HepG2 (cell line): ENCODE data around the gene MTF1. TPM values are rescaled to one million over a fixed set of nuclear protein-coding genes. Genes with fewer than 3 reads are reported as not detected.
A peak's percentile ranks its signal among the peaks of the same experiment; 100 is the strongest.

Experiments used
- ATAC-seq: fragments of 200-7000 bp; cut with Tn5 transposase; 3 replicates; pipeline ENCODE4 v1.9.1; 2020; ENCODE audit warnings: mild to moderate bottlenecking, moderate library complexity
- BruUV-seq: library from RNA; stranded (reverse); fragments of 400-500 nt; replicated peaks from 2 replicates; lab custom pipeline; 2021; lab: Mats Ljungman, UMichigan
- CTCF ChIA-PET: fragments of 300-600 bp; formaldehyde crosslinking; extraction: SDS; loops from one replicate; lab custom pipeline; 2021; ENCODE audit warnings: low total read pairs, inconsistent platforms, low intra/inter-chr PET ratio; lab: Yijun Ruan, JAX
- POLR2A ChIA-PET: fragments of 350-600 bp; sonication (Branson Sonifier 250); formaldehyde crosslinking; loops from one replicate; lab custom pipeline; 2020; ENCODE audit warnings: antibody characterized with exemption, inconsistent platforms; lab: Yijun Ruan, JAX
- DNase-seq: peaks from one replicate; pipeline ENCODE4 v3.0.0-alpha.2; 2015; ENCODE audit warnings: low spot score
- FAIRE-seq: peaks from 3 replicates; lab custom pipeline; 2011; peaks lifted over from hg19 to GRCh38; lab: Jason Lieb, UNC
- H2AFZ ChIP-seq: one replicate; pipeline ENCODE4 v1.6.1; 2011; ENCODE audit warnings: low read length, inconsistent platforms
- H3K27ac ChIP-seq: fragments of 300-600 bp; 3 replicates; pipeline ENCODE4 v1.8.0; 2011; ENCODE audit warnings: mixed run types, mild to moderate bottlenecking, mixed read lengths, low read length, inconsistent platforms; ENCODE audit not compliant: insufficient read depth; ENCODE audit errors: extremely low read length
- H3K27me3 ChIP-seq, 2 experiments: fragments of 200-600 bp in 1 of 2; 2 replicates in 1 of 2; 3 replicates in 1 of 2; pipeline versions ENCODE4 v1.6.0 to v1.8.0; 2011; ENCODE audit warnings: low read length in 2 of 2, mild to moderate bottlenecking in 2 of 2, moderate library complexity in 2 of 2, inconsistent platforms in 1 of 2; ENCODE audit not compliant: insufficient read depth in 2 of 2, control insufficient read depth in 1 of 2
- H3K36me3 ChIP-seq, 2 experiments: fragments of 200-600 bp in 1 of 2; replicated peaks in 1 of 2; 2 replicates in 1 of 2; 3 replicates in 1 of 2; pipeline versions ENCODE4 v1.5.1 to v1.8.0; 2011; ENCODE audit warnings: low read length in 2 of 2, inconsistent platforms in 1 of 2; ENCODE audit not compliant: insufficient read depth in 2 of 2, control insufficient read depth in 1 of 2
- H3K4me1 ChIP-seq: 2 replicates; pipeline ENCODE4 v1.5.1; 2012; ENCODE audit warnings: low read length, inconsistent platforms; ENCODE audit not compliant: insufficient read depth
- H3K4me2 ChIP-seq: 2 replicates; pipeline ENCODE4 v1.6.0; 2011; ENCODE audit warnings: low read depth, low read length, inconsistent platforms
- H3K4me3 ChIP-seq, 3 experiments: fragments of 200-600 bp in 1 of 3; sonication (generic), shearing (Covaris generic) in 1 of 3; replicated peaks in 1 of 3; 2 replicates each; pipeline ENCODE4 v1.5.1; 2011 to 2016; ENCODE audit warnings: low read length in 3 of 3, inconsistent platforms in 2 of 3, low read depth in 2 of 3, mild to moderate bottlenecking in 2 of 3, control low read depth in 1 of 3, mixed read lengths in 1 of 3; ENCODE audit not compliant: insufficient read depth in 1 of 3
- H3K79me2 ChIP-seq: one replicate; pipeline ENCODE4 v1.6.1; 2011; ENCODE audit warnings: low read length, inconsistent platforms; ENCODE audit not compliant: insufficient read depth
- H3K9ac ChIP-seq: 2 replicates; pipeline ENCODE4 v1.6.0; 2011; ENCODE audit warnings: mild to moderate bottlenecking, low read depth, low read length, inconsistent platforms; ENCODE audit not compliant: insufficient read depth
- H3K9me3 ChIP-seq: 2 replicates; pipeline ENCODE4 v1.5.1; 2012; ENCODE audit warnings: mild to moderate bottlenecking, low read length
- H4K20me1 ChIP-seq: 2 replicates; pipeline ENCODE4 v1.6.0; 2011; ENCODE audit warnings: inconsistent platforms, mild to moderate bottlenecking, low read length, moderate library complexity; ENCODE audit not compliant: insufficient read depth
- ARID3A ChIP-seq: IDR thresholded peaks from 2 replicates; pipeline ENCODE4 v1.6.1; 2012; ENCODE audit warnings: low read depth, low read length, improper control_type of control experiment
- CERS6 ChIP-seq: sonication (generic); formaldehyde crosslinking; IDR thresholded peaks from 2 replicates; pipeline ENCODE4 v1.5.0; 2020; ENCODE audit warnings: missing genetic modification reagents
- ETV5 ChIP-seq: IDR thresholded peaks from 2 replicates; pipeline ENCODE4 v1.6.1; 2018; ENCODE audit warnings: missing biosample characterization, missing genetic modification reagents, inconsistent platforms, borderline replicate concordance
- REST ChIP-seq, 2 experiments: IDR thresholded peaks; 2 replicates each; pipeline ENCODE4 v1.6.1; 2011 to 2012; ENCODE audit warnings: low read length in 2 of 2, borderline replicate concordance in 1 of 2, low read depth in 1 of 2, mild to moderate bottlenecking in 1 of 2, moderate library complexity in 1 of 2
- SSRP1 ChIP-seq: IDR thresholded peaks from 2 replicates; pipeline ENCODE4 v1.6.1; 2016; ENCODE audit warnings: control low read depth
- THAP8 ChIP-seq: sonication (generic); formaldehyde crosslinking; IDR thresholded peaks from 2 replicates; pipeline ENCODE4 v1.5.1; 2020; ENCODE audit warnings: missing genetic modification reagents, mild to moderate bottlenecking, borderline replicate concordance
- USF2 ChIP-seq, 2 experiments: sonication (generic) in 1 of 2; formaldehyde crosslinking in 1 of 2; IDR thresholded peaks; 2 replicates each; pipeline versions ENCODE4 v1.5.1 to v1.6.1; 2011 to 2020; ENCODE audit warnings: borderline replicate concordance in 1 of 2, low read depth in 1 of 2, low read length in 1 of 2, mild to moderate bottlenecking in 1 of 2, missing genetic modification reagents in 1 of 2, moderate library complexity in 1 of 2
- ZC3H13 ChIP-seq: sonication (generic); formaldehyde crosslinking; IDR thresholded peaks from 2 replicates; pipeline ENCODE4 v1.8.1; 2023; ENCODE audit warnings: mild to moderate bottlenecking, missing genetic modification reagents, moderate library complexity
- ZNF326 ChIP-seq: sonication (generic); formaldehyde crosslinking; IDR thresholded peaks from 2 replicates; pipeline ENCODE4 v1.4.0; 2020; ENCODE audit warnings: missing genetic modification reagents, borderline replicate concordance
- WGBS: methylation state at CpG from one replicate; pipeline ENCODE4 v1.1.6; 2017; ENCODE audit warnings: low lambda C conversion rate; 5-methylcytosine and 5-hydroxymethylcytosine counted together
- in situ Hi-C: cut with HindIII; loops from 2 replicates; pipeline ENCODE4 v1.10.0; 2017; ENCODE audit warnings: low pct_unique_long_range_greater_than_20kb; ENCODE audit not compliant: extremely low pct_ligation_motif_present
- intact Hi-C: fragments of 100-400 bp; cut with micrococcal nuclease; formaldehyde crosslinking; loops from one replicate; pipeline ENCODE4 v1.10.0; 2022; ENCODE audit not compliant: unreplicated experiment
- polyA plus RNA-seq, 8 experiments: library from polyadenylated mRNA; depleted of rRNA in 3 of 8; stranded (reverse) in 7 of 8; unstranded in 1 of 8; fragments of >200 nt; fragmentation: Illumina TruSeq in 4 of 8; extraction: Trizol in 4 of 8; gene quantifications; 2 replicates each; pipeline versions ENCODE4 v1.2.1 to v1.2.3, GENCODE V29; 2011 to 2016; ENCODE audit warnings: low read depth in 4 of 8, missing spikeins in 1 of 8, mixed read lengths in 1 of 8; ENCODE audit not compliant: insufficient read depth in 1 of 8
- total RNA-seq, 5 experiments: library from RNA; depleted of rRNA; stranded (reverse); fragments of >200 nt; fragmentation: Illumina TruSeq; extraction: Trizol; gene quantifications; 2 replicates each; pipeline ENCODE4 v1.2.3, GENCODE V29; 2016; ENCODE audit warnings: low read depth in 1 of 5

The MTF1 gene
- total and polyA plus RNA-seq, 2 of the 13 experiments (the other 11 are each of a cell fraction or from before 2014, with no cell fraction given): 2.4 to 3.3 TPM

- in situ Hi-C loops: no loop called here
- Histone ChIP-seq H3K27ac (no peak overlapping the region), H3K4me1 (peaks cover 6% of the 10 kb centered on the region; the same call in 1 of the 2 replicates), H4K20me1 (no peaks in the 10 kb centered on the region), H3K9ac (no peak overlapping the region), H2AFZ (no peak overlapping the region), H3K9me3 (no peaks in the 10 kb centered on the region), H3K4me3 (no peak overlapping the region), H3K4me2 (no peak overlapping the region), H3K27me3 (peaks cover 0 to 38% of the 10 kb centered on the region in 2 experiments; a peak in 4 of 5 replicates), H3K36me3 (no peaks in the 10 kb centered on the region), H3K79me2 (no peaks in the 10 kb centered on the region)
- intact Hi-C loops: no loop called here
- ChIA-PET POLR2A (no interaction called here), CTCF (no interaction called here)
- WGBS: 5% methylated on average over 2 of the region's 2 CpGs
- no peak for ATAC-seq
- TF ChIP-seq CERS6 (no peak), ZNF326 (CRISPR knock-in tag) (no peak), REST (IDR thresholded peaks at IDR 0.05; ENCODE audit: borderline replicate concordance in 1 of 2, low read depth in 1 of 2, low read length in 2 of 2) (peak in 1 of 2 experiments; percentile 37; a peak in 1 of 4 replicates), USF2 (IDR thresholded peaks at IDR 0.05; ENCODE audit: low read depth, low read length) (no peak), USF2 (CRISPR knock-in tag; IDR thresholded peaks at IDR 0.05; ENCODE audit: borderline replicate concordance) (no peak), ETV5 (no peak), SSRP1 (CRISPR knock-in tag) (no peak), ARID3A (no peak), ZC3H13 (CRISPR knock-in tag) (no peak), THAP8 (no peak)
- DNase-seq: no peak
- no peak for FAIRE-seq
- BruUV-seq: no TSS peak
These were observed 91.9 kb downstream of the MTF1 start for GRCh38 chr1:37767488-37767887.
